Cardiac muscle cell (in vitro differentiated cells and primary cell): ENCODE data around the gene PSMA7. TPM values are rescaled to one million over a fixed set of nuclear protein-coding genes. Genes with fewer than 3 reads are reported as not detected.

ENCODE experiments used
- DNase-seq, 2 donors: peaks; one replicate each; pipeline versions ENCODE4 v3.0.0 to v3.0.0-alpha.2; 2010 to 2017; ENCODE audit warnings: low read depth in 1 of 2, low spot score in 1 of 2
- H3K27ac ChIP-seq: fragments of 200-600 bp; sonication (generic); 2 replicates; pipeline ENCODE4 v1.5.1; 2016
- H3K27me3 ChIP-seq: fragments of 200-600 bp; sonication (generic); 2 replicates; pipeline ENCODE4 v1.6.0; 2016; ENCODE audit warnings: control low read depth
- H3K36me3 ChIP-seq: fragments of 200-600 bp; sonication (generic); 2 replicates; pipeline ENCODE4 v1.5.1; 2016; ENCODE audit warnings: control low read depth
- H3K4me1 ChIP-seq: fragments of 200-600 bp; sonication (generic); 2 replicates; pipeline ENCODE4 v1.8.1; 2017; ENCODE audit warnings: low read depth, mild to moderate bottlenecking, mixed run types
- H3K4me3 ChIP-seq: fragments of 200-600 bp; sonication (generic); 2 replicates; pipeline ENCODE4 v1.5.1; 2016; ENCODE audit warnings: mild to moderate bottlenecking
- H3K9me3 ChIP-seq: fragments of 200-600 bp; sonication (generic); 2 replicates; pipeline ENCODE4 v1.5.1; 2017; ENCODE audit warnings: low read depth, mild to moderate bottlenecking, control low read depth
- CTCF ChIP-seq: IDR thresholded peaks from 2 replicates; pipeline ENCODE4 v1.5.1; 2012; ENCODE audit warnings: low read depth, mild to moderate bottlenecking, low read length
- polyA plus RNA-seq: library from polyadenylated mRNA; unstranded; fragments of >200 nt; fragmentation: Nextera tagmentation; extraction: Ambion mirVana; gene quantifications from 2 replicates; pipeline ENCODE4 v1.2.1, GENCODE V29; 2016
- total RNA-seq: library from RNA; depleted of rRNA; stranded (reverse); fragments of >200 nt; gene quantifications from 2 replicates; pipeline ENCODE4 v1.2.3, GENCODE V29; 2016

Gene PSMA7
- total and polyA plus RNA-seq, 2 experiments from 2014 or later: 333 to 505 TPM

- H3K36me3 ChIP-seq: peaks cover 78% of the 10 kb centered on the region
- DNase-seq: peak in 1 of 2 donors; percentile 50
Measured at GRCh38 chr20:62133051-62133845, 9.9 kb downstream of the PSMA7 start.

GRCh38 chr20:62132421-62132820 is 10.8 kb downstream of the PSMA7 start:
- Histone ChIP-seq H3K4me3 (no peak overlapping the region), H3K9me3 (no peaks in the 10 kb centered on the region), H3K27ac (peak overlapping the region; percentile 28), H3K4me1 (no peaks in the 10 kb centered on the region), H3K27me3 (no peaks in the 10 kb centered on the region), H3K36me3 (peaks cover 78% of the 10 kb centered on the region)
- no peak for DNase-seq
- no peak for TF ChIP-seq CTCF

More at GRCh38 chr20:62133051-62133845, 9.9 kb downstream of the PSMA7 start:
- no peaks in the 10 kb centered on the region for H3K27me3 ChIP-seq
- no peaks in the 10 kb centered on the region for H3K9me3 ChIP-seq
- H3K27ac ChIP-seq: peak overlapping the region; percentile 28
- no peak overlapping the region for H3K4me3 ChIP-seq
- no peak for TF ChIP-seq CTCF
- no peaks in the 10 kb centered on the region for H3K4me1 ChIP-seq

GRCh38 chr20:62131560-62132320 is 11.5 kb downstream of the PSMA7 start:
- Histone ChIP-seq H3K36me3 (peaks cover 79% of the 10 kb centered on the region), H3K27ac (no peak overlapping the region), H3K27me3 (no peaks in the 10 kb centered on the region), H3K4me3 (no peak overlapping the region), H3K4me1 (no peaks in the 10 kb centered on the region), H3K9me3 (no peaks in the 10 kb centered on the region)
- DNase-seq: no peak
- no peak for TF ChIP-seq CTCF

GRCh38 chr20:62129731-62130531 is 13.3 kb downstream of the PSMA7 start:
- Histone ChIP-seq H3K27ac (no peak overlapping the region), H3K36me3 (peaks cover 80% of the 10 kb centered on the region), H3K4me3 (no peak overlapping the region), H3K9me3 (no peaks in the 10 kb centered on the region), H3K4me1 (no peaks in the 10 kb centered on the region), H3K27me3 (no peaks in the 10 kb centered on the region)
- no peak for DNase-seq
- TF ChIP-seq CTCF: no peak

GRCh38 chr20:62128502-62128901 is 14.7 kb downstream of the PSMA7 start:
- H3K4me3 ChIP-seq: no peak overlapping the region
- no peak overlapping the region for H3K27ac ChIP-seq
- H3K36me3 ChIP-seq: peaks cover 71% of the 10 kb centered on the region
- no peak for DNase-seq
- no peaks in the 10 kb centered on the region for H3K9me3 ChIP-seq
- no peak for TF ChIP-seq CTCF
- H3K4me1 ChIP-seq: peaks cover 6% of the 10 kb centered on the region
- no peaks in the 10 kb centered on the region for H3K27me3 ChIP-seq
